A549 (cell line): Measurements from ENCODE around the gene COL5A2. TPM values are rescaled to one million over a fixed set of nuclear protein-coding genes. Genes with fewer than 3 reads are reported as not detected.

Experiments used
- ATAC-seq, 2 experiments: fragments of 200-7000 bp in 1 of 2; fragments of >200 bp in 1 of 2; cut with Nextera tagmentation in 1 of 2; cut with Tn5 transposase in 1 of 2; 3 replicates each; pipeline versions ENCODE4 v1.8.0 to v1.9.1; 2018 to 2020; ENCODE audit warnings: mild to moderate bottlenecking in 1 of 2, moderate library complexity in 1 of 2
- CTCF ChIA-PET: fragments of 300-600 bp; sonication (Branson Sonifier 250); formaldehyde crosslinking; extraction: SDS; loops from one replicate; lab custom pipeline; 2021; ENCODE audit warnings: antibody characterized with exemption, inconsistent platforms; lab: Yijun Ruan, JAX
- POLR2A ChIA-PET: fragments of 350-600 bp; formaldehyde crosslinking; extraction: SDS; loops from one replicate; lab custom pipeline; 2021; ENCODE audit warnings: antibody characterized with exemption, inconsistent platforms; lab: Yijun Ruan, JAX
- DNase-seq, 2 experiments: peaks; one replicate each; pipeline versions ENCODE4 v3.0.0 to v3.0.0-alpha.2; 2011 to 2016; ENCODE audit warnings: low read depth in 1 of 2, low spot score in 1 of 2
- FAIRE-seq: peaks from 2 replicates; lab custom pipeline; 2011; peaks lifted over from hg19 to GRCh38; lab: Jason Lieb, UNC
- H3K27ac ChIP-seq, 2 experiments: fragments of >200 bp; sonication (Bioruptor Twin); formaldehyde crosslinking; 3 replicates each; pipeline ENCODE4 v1.5.1; 2016 to 2017
- H3K4me1 ChIP-seq: fragments of >200 bp; sonication (Bioruptor Twin); formaldehyde crosslinking; 3 replicates; pipeline ENCODE4 v1.6.1; 2016
- H3K4me2 ChIP-seq: fragments of >200 bp; sonication (Bioruptor Twin); formaldehyde crosslinking; 3 replicates; pipeline ENCODE4 v1.6.1; 2016
- H3K4me3 ChIP-seq: fragments of >200 bp; sonication (Bioruptor Twin); formaldehyde crosslinking; 3 replicates; pipeline ENCODE4 v1.5.1; 2016
- H3K9me3 ChIP-seq: fragments of >200 bp; sonication (Bioruptor Twin); formaldehyde crosslinking; 3 replicates; pipeline ENCODE4 v1.6.1; 2016
- BHLHE40 ChIP-seq: IDR thresholded peaks from 2 replicates; pipeline ENCODE4 v1.6.1; 2012; ENCODE audit warnings: low read depth, low read length, inconsistent platforms
- CBX2 ChIP-seq: fragments of 200-600 bp; sonication (generic); IDR thresholded peaks from 2 replicates; pipeline ENCODE4 v1.6.1; 2016; ENCODE audit warnings: low read depth, mild to moderate bottlenecking, borderline replicate concordance
- CEBPB ChIP-seq, 2 experiments: fragments of >200 bp in 1 of 2; sonication (Bioruptor Twin) in 1 of 2; formaldehyde crosslinking in 1 of 2; IDR thresholded peaks; 2 replicates each; pipeline ENCODE4 v1.6.1; 2012 to 2016
- CHD2 ChIP-seq: fragments of 150-350 bp; IDR thresholded peaks from 2 replicates; pipeline ENCODE4 v1.6.1; 2014; ENCODE audit warnings: low read length; ENCODE audit not compliant: partially characterized antibody
- CHD4 ChIP-seq: fragments of 200-600 bp; sonication (generic); IDR thresholded peaks from 2 replicates; pipeline ENCODE4 v1.6.1; 2016; ENCODE audit warnings: antibody characterized with exemption, mild to moderate bottlenecking, borderline replicate concordance
- EHF ChIP-seq: fragments of 250-450 bp; sonication (Bioruptor Pico); IDR thresholded peaks from 2 replicates; pipeline ENCODE4 v1.5.0; 2020; ENCODE audit warnings: mild to moderate bottlenecking
- EHMT2 ChIP-seq: fragments of 200-600 bp; sonication (generic); IDR thresholded peaks from 2 replicates; pipeline ENCODE4 v1.6.1; 2016; ENCODE audit warnings: antibody characterized with exemption, low read depth, mild to moderate bottlenecking, moderate library complexity
- FOXS1 ChIP-seq: fragments of 250-450 bp; sonication (Bioruptor Pico); IDR thresholded peaks from 2 replicates; pipeline ENCODE4 v1.5.0; 2020; ENCODE audit warnings: mild to moderate bottlenecking, moderate library complexity
- GATA3 ChIP-seq: IDR thresholded peaks from 2 replicates; pipeline ENCODE4 v1.6.1; 2012; ENCODE audit warnings: borderline replicate concordance
- HEYL ChIP-seq: fragments of 250-450 bp; sonication (Bioruptor Pico); IDR thresholded peaks from 2 replicates; pipeline ENCODE4 v1.8.0; 2021; ENCODE audit warnings: mild to moderate bottlenecking, moderate library complexity
- HOXA7 ChIP-seq: fragments of 250-450 bp; sonication (Bioruptor Pico); IDR thresholded peaks from 2 replicates; pipeline ENCODE4 v1.5.0; 2020; ENCODE audit warnings: mild to moderate bottlenecking, moderate library complexity
- HOXB13 ChIP-seq: fragments of 250-450 bp; sonication (Bioruptor Pico); IDR thresholded peaks from 2 replicates; pipeline ENCODE4 v1.5.0; 2020; ENCODE audit warnings: low read depth, mild to moderate bottlenecking, moderate library complexity
- KDM1A ChIP-seq: fragments of 200-600 bp; sonication (generic); IDR thresholded peaks from 2 replicates; pipeline ENCODE4 v1.6.1; 2016; ENCODE audit warnings: low read depth, mild to moderate bottlenecking
- MAFK ChIP-seq: fragments of 450-650 bp; IDR thresholded peaks from 2 replicates; pipeline ENCODE4 v1.6.1; 2014; ENCODE audit not compliant: partially characterized antibody
- MAZ ChIP-seq: fragments of 150-350 bp; IDR thresholded peaks from 2 replicates; pipeline ENCODE4 v1.6.1; 2014; ENCODE audit warnings: antibody characterized with exemption, low read depth, low read length, borderline replicate concordance
- MYC ChIP-seq: IDR thresholded peaks from 2 replicates; pipeline ENCODE4 v1.6.1; 2012; ENCODE audit warnings: mild to moderate bottlenecking, inconsistent platforms, low read length, improper control_type of control experiment, borderline replicate concordance
- NFE2L2 ChIP-seq: fragments of 150-350 bp; conservative IDR thresholded peaks from 2 replicates; pipeline ENCODE4 v1.6.1; 2014; ENCODE audit warnings: low read length
- NPAS2 ChIP-seq: fragments of 250-450 bp; sonication (Bioruptor Pico); IDR thresholded peaks from 2 replicates; pipeline ENCODE4 v1.8.0; 2022; ENCODE audit warnings: mild to moderate bottlenecking, moderate library complexity, borderline replicate concordance
- PHF8 ChIP-seq: fragments of 200-600 bp; sonication (generic); IDR thresholded peaks from 2 replicates; pipeline ENCODE4 v1.6.1; 2016; ENCODE audit warnings: low read depth, mild to moderate bottlenecking, antibody characterized with exemption, moderate library complexity, borderline replicate concordance
- POLR2AphosphoS2 ChIP-seq: conservative IDR thresholded peaks from 2 replicates; pipeline ENCODE4 v1.6.1; 2012; ENCODE audit warnings: low read length, improper control_type of control experiment, inconsistent platforms
- RAD21 ChIP-seq, 2 experiments: fragments of >200 bp in 1 of 2; sonication (Bioruptor Twin) in 1 of 2; formaldehyde crosslinking in 1 of 2; IDR thresholded peaks in 1 of 2; conservative IDR thresholded peaks in 1 of 2; 2 replicates in 1 of 2; 3 replicates in 1 of 2; pipeline ENCODE4 v1.6.1; 2012 to 2018; ENCODE audit warnings: inconsistent platforms in 1 of 2
- RCOR1 ChIP-seq: fragments of 150-350 bp; IDR thresholded peaks from 2 replicates; pipeline ENCODE4 v1.6.1; 2014; ENCODE audit warnings: antibody characterized with exemption, low read length, low read depth
- RFX5 ChIP-seq: fragments of 450-650 bp; IDR thresholded peaks from 2 replicates; pipeline ENCODE4 v1.7.1; 2014; ENCODE audit warnings: antibody characterized with exemption, mild to moderate bottlenecking, moderate library complexity
- SMC3 ChIP-seq: fragments of >200 bp; sonication (Bioruptor Twin); formaldehyde crosslinking; IDR thresholded peaks from 3 replicates; pipeline ENCODE4 v1.6.1; 2018; ENCODE audit warnings: inconsistent platforms
- TP53 ChIP-seq: fragments of 250-450 bp; sonication (Bioruptor Pico); IDR thresholded peaks from 2 replicates; pipeline ENCODE4 v1.5.0; 2021; ENCODE audit warnings: mild to moderate bottlenecking, moderate library complexity
- ZC3H11A ChIP-seq: fragments of 450-650 bp; IDR thresholded peaks from 2 replicates; pipeline ENCODE4 v1.6.1; 2014; ENCODE audit warnings: antibody characterized with exemption, mild to moderate bottlenecking
- WGBS: methylation state at CpG from one replicate; pipeline ENCODE4 v1.1.6; 2017; ENCODE audit errors: missing lambda C conversion rate; 5-methylcytosine and 5-hydroxymethylcytosine counted together
- polyA plus RNA-seq, 4 experiments: library from polyadenylated mRNA; depleted of rRNA in 3 of 4; stranded (reverse); fragments of >200 nt; fragmentation: RNase III in 1 of 4; extraction: RNeasy Plus Mini Kit Qiagen cat#74134 plus additional on column Dnase treatment in 1 of 4; gene quantifications; 2 replicates in 3 of 4; 3 replicates in 1 of 4; pipeline ENCODE4 v1.2.3, GENCODE V29; 2011 to 2017
- TF ChIP-seq, protein P1 (sequence below): fragments of >200 bp; sonication (Bioruptor Twin); formaldehyde crosslinking; IDR thresholded peaks from 2 replicates; pipeline ENCODE4 v1.6.1; 2016
- TF ChIP-seq, protein P2 (sequence below): IDR thresholded peaks from 2 replicates; pipeline ENCODE4 v1.6.1; 2012; ENCODE audit warnings: low read depth, borderline replicate concordance
- TF ChIP-seq, protein P3 (sequence below): fragments of >200 bp; sonication (Bioruptor Twin); formaldehyde crosslinking; IDR thresholded peaks from 3 replicates; pipeline ENCODE4 v1.5.1; 2016
- TF ChIP-seq, protein P4 (sequence below): fragments of 450-650 bp; IDR thresholded peaks from 2 replicates; pipeline ENCODE4 v1.6.1; 2014; ENCODE audit warnings: antibody characterized with exemption

Gene COL5A2
- polyA plus RNA-seq, 2 of the 4 experiments (the other 2 are of a cell fraction) = 152 to 215 TPM

DNA sequence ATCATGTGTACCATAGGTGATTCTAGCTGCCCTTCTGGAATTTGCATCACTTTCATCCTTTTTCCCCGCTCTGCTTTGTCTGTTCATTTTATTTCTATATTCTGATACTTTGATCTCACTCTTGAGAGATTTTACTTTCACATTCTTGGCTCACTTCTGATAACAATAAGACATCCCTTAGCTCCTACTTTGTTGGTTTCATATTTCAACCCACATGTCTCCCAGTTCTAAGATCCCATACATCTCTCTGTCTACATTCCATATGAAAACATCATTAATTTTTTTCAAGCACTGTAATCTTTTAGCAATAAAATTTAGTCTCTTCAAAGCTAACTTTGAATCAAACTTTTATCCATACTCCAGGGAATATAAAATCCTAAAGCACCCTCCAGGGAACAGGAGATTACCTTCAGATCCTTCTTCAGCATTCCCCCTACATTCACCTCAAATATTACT lies 129.8 kb downstream of the COL5A2 start (continued):
- TF ChIP-seq, protein P1, sequence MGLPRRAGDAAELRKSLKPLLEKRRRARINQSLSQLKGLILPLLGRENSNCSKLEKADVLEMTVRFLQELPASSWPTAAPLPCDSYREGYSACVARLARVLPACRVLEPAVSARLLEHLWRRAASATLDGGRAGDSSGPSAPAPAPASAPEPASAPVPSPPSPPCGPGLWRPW = no peak
- TF ChIP-seq GATA3 = no peak
- no peak for TF ChIP-seq RCOR1
- TF ChIP-seq KDM1A = no peak
- TF ChIP-seq NFE2L2 = no peak

DNA sequence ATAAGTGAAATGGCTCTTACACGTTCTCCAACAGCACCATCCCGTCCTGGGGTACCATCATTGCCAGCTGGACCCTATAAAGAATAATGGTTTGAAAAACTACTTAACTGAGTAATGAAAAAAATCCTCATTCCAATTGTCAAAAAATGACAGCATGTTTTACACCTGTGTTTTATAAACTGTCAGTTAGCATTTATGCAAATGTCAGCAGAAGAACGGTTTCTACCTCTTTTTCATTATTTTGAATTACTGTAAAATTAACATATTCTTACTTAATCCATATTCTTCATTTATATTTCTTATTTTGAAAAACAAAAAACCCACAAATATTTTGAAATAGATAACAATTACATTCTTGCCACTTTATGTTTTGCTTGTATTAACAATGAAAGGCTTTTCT lies 131.4 kb downstream of the COL5A2 start:
- H3K4me1 ChIP-seq = 0 out of 3 replicates have a peak, but pooled peaks cover 4% of the 10 kb centered on the region
- no peaks in the 10 kb centered on the region for H3K9me3 ChIP-seq
- no peak for ATAC-seq
- no peak for FAIRE-seq
- TF ChIP-seq NFE2L2 (no peak), POLR2AphosphoS2 (no peak), KDM1A (no peak), NPAS2 (CRISPR knock-in tag) (no peak), HOXB13 (CRISPR knock-in tag) (no peak), MYC (no peak), MAFK (no peak), EHMT2 (no peak), CHD4 (no peak), BHLHE40 (no peak), ZC3H11A (no peak), CEBPB (IDR thresholded peaks at IDR 0.05) (no peak), GATA3 (no peak), RFX5 (no peak), HOXA7 (CRISPR knock-in tag) (no peak), RAD21 (conservative IDR thresholded peaks at IDR 0.05 in 1 of 2, IDR thresholded peaks at IDR 0.05 in 1 of 2) (no peak)
- H3K27ac ChIP-seq = no peak overlapping the region
- 94% methylated on average over 3 of the region's 3 CpGs for WGBS
- no peak overlapping the region for H3K4me2 ChIP-seq
- ChIA-PET CTCF (no interaction called here), POLR2A (no interaction called here)
- DNase-seq = no peak
- H3K4me3 ChIP-seq = no peak overlapping the region

DNA sequence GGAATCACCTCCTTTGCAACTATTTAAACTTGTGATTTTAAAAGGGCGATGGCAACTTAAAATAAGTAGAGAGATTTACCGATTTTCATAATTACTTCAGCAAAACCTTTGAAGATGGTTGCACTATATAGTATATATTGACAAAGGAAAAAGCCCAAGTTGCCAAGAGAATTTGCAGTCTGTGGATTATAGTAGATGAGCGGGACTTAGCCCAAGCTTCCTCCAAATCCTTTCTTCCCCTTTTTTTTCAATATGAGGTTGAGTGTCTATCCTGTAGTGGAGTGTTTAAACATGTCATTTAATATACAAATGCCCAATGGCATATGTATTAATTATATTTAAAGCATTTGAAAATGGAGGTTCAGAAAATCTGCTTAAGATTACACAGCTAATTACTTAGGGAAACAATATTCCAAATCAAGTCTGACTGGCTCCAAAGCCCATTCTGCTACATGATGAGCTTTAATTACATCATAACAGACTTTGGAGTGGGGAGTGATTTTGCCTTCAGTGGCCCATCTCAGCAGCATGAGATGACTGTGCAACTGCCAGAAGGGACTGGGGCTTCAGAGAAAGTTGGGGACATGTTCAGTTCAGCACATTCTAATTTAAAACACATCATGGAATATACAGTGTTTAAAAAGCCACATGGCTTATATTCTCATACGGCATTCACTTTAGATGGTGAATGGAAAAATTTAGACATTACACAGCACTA lies 132.2 kb downstream of the COL5A2 start:
- H3K4me2 ChIP-seq = no peak overlapping the region
- H3K9me3 ChIP-seq = no peaks in the 10 kb centered on the region
- POLR2A ChIA-PET = no interaction called here
- 94% methylated on average over 4 of the region's 4 CpGs for WGBS
- FAIRE-seq (no peak), DNase-seq (no peak), ATAC-seq (peak in 1 of 2 experiments; percentile 30; a peak in 2 of 6 replicates)
- CTCF ChIA-PET = interaction anchor here (0.8 to 1.8 kb wide), 2 partner anchors 95 to 365 kb away, joined by 3 read pairs; no protein-coding TSS in a partner anchor
- H3K4me3 ChIP-seq = no peak overlapping the region
- 0 out of 3 replicates have a peak, but pooled peaks cover 4% of the 10 kb centered on the region for H3K4me1 ChIP-seq
- H3K27ac ChIP-seq = no peak overlapping the region
- TF ChIP-seq MAZ (no peak), SMC3 (no peak)

DNA sequence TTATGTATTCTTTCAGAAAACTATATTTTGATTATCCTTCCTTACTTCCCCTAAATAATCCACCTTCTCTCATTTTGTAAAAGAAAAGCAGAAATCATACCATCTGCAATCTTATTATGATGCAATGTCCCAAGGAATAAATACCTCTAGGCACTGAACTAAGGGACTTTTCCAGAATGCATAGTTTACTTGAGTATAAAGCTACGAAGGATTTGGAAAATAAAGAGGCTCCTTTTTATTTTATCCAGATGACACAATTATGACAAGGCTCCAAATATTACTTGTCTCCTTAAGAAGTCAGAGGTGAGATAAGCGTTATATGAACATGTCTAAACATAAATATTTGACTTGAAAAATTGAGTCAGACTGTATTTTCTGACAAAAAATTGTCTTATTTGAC lies 133.2 kb downstream of the COL5A2 start:
- FAIRE-seq (no peak), ATAC-seq (no peak), DNase-seq (no peak)
- Histone ChIP-seq H3K9me3 (no peaks in the 10 kb centered on the region), H3K4me3 (no peak overlapping the region), H3K4me2 (no peak overlapping the region), H3K27ac (no peak overlapping the region), H3K4me1 (0 out of 3 replicates have a peak, but pooled peaks cover 4% of the 10 kb centered on the region)
- WGBS = 67% methylated on average over 2 of the region's 2 CpGs
- TF ChIP-seq, protein P2, sequence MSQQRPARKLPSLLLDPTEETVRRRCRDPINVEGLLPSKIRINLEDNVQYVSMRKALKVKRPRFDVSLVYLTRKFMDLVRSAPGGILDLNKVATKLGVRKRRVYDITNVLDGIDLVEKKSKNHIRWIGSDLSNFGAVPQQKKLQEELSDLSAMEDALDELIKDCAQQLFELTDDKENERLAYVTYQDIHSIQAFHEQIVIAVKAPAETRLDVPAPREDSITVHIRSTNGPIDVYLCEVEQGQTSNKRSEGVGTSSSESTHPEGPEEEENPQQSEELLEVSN = no peak
- no peak for TF ChIP-seq HEYL
- TF ChIP-seq, protein P3, sequence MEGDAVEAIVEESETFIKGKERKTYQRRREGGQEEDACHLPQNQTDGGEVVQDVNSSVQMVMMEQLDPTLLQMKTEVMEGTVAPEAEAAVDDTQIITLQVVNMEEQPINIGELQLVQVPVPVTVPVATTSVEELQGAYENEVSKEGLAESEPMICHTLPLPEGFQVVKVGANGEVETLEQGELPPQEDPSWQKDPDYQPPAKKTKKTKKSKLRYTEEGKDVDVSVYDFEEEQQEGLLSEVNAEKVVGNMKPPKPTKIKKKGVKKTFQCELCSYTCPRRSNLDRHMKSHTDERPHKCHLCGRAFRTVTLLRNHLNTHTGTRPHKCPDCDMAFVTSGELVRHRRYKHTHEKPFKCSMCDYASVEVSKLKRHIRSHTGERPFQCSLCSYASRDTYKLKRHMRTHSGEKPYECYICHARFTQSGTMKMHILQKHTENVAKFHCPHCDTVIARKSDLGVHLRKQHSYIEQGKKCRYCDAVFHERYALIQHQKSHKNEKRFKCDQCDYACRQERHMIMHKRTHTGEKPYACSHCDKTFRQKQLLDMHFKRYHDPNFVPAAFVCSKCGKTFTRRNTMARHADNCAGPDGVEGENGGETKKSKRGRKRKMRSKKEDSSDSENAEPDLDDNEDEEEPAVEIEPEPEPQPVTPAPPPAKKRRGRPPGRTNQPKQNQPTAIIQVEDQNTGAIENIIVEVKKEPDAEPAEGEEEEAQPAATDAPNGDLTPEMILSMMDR = no peak
- TF ChIP-seq, protein P4, sequence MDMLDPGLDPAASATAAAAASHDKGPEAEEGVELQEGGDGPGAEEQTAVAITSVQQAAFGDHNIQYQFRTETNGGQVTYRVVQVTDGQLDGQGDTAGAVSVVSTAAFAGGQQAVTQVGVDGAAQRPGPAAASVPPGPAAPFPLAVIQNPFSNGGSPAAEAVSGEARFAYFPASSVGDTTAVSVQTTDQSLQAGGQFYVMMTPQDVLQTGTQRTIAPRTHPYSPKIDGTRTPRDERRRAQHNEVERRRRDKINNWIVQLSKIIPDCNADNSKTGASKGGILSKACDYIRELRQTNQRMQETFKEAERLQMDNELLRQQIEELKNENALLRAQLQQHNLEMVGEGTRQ = no peak
- TF ChIP-seq FOXS1 = no peak
- TF ChIP-seq NFE2L2 = no peak
- TF ChIP-seq EHF (CRISPR knock-in tag) = no peak
- no peak for TF ChIP-seq CBX2
- TF ChIP-seq CHD2 = no peak
- no peak for TF ChIP-seq TP53 (CRISPR knock-in tag)
- no peak for TF ChIP-seq BHLHE40
- no peak for TF ChIP-seq PHF8
- no peak for TF ChIP-seq ZC3H11A
- no peak for TF ChIP-seq MAZ
- ChIA-PET CTCF (interaction anchor here (1.8 kb wide), 1 partner anchor 366 kb away, joined by 3 read pairs; no protein-coding TSS in a partner anchor), POLR2A (no interaction called here)
